Caco-2 (cell line): ENCODE data around the gene PHLDA2. TPM values are rescaled to one million over a fixed set of nuclear protein-coding genes. Genes with fewer than 3 reads are reported as not detected.
A peak's percentile ranks its signal among the peaks of the same experiment; 100 is the strongest.

Experiments used
- BruUV-seq: library from RNA; stranded (reverse); fragments of 400-500 nt; replicated peaks from 2 replicates; lab custom pipeline; 2021; lab: Mats Ljungman, UMichigan
- CTCF ChIA-PET: fragments of 300-600 bp; sonication (Branson Sonifier 250); formaldehyde crosslinking; loops from one replicate; lab custom pipeline; 2022; ENCODE audit warnings: antibody characterized with exemption; lab: Charles Lee
- POLR2A ChIA-PET: fragments of 300-600 bp; sonication (Branson Sonifier 250); formaldehyde crosslinking; loops from one replicate; lab custom pipeline; 2022; ENCODE audit warnings: antibody characterized with exemption; lab: Charles Lee
- DNase-seq, 2 experiments: peaks; one replicate each; pipeline versions ENCODE4 v3.0.0 to v3.0.0-alpha.2; 2020 to 2022
- H3K27me3 ChIP-seq: replicated peaks from 2 replicates; pipeline ENCODE4 v1.6.0; 2011; ENCODE audit warnings: low read length; ENCODE audit not compliant: control insufficient read depth, insufficient read depth
- H3K36me3 ChIP-seq: 2 replicates; pipeline ENCODE4 v1.5.1; 2011; ENCODE audit warnings: low read length; ENCODE audit not compliant: control insufficient read depth, insufficient read depth
- H3K4me1 ChIP-seq: fragments of 250-450 bp; sonication (Bioruptor Pico); 2 replicates; pipeline ENCODE4 v1.5.1; 2020; ENCODE audit warnings: mild to moderate bottlenecking
- H3K4me3 ChIP-seq: 2 replicates; pipeline ENCODE4 v1.5.1; 2011; ENCODE audit warnings: low read depth, mild to moderate bottlenecking, control low read depth, low read length
- H3K9me3 ChIP-seq: fragments of 250-450 bp; sonication (Bioruptor Pico); 2 replicates; pipeline ENCODE4 v1.5.1; 2020; ENCODE audit warnings: mild to moderate bottlenecking, moderate library complexity
- H3K27ac Mint-ChIP-seq: one replicate; pipeline ENCODE4 v1.8.0; 2022; ENCODE audit warnings: mixed read lengths; ENCODE audit not compliant: unreplicated experiment
- H3K27me3 Mint-ChIP-seq: one replicate; pipeline ENCODE4 v1.8.0; 2022; ENCODE audit warnings: mixed read lengths; ENCODE audit not compliant: insufficient read depth, unreplicated experiment
- H3K36me3 Mint-ChIP-seq: one replicate; pipeline ENCODE4 v1.8.0; 2022; ENCODE audit warnings: mild to moderate bottlenecking, mixed read lengths; ENCODE audit not compliant: insufficient read depth, unreplicated experiment
- H3K4me1 Mint-ChIP-seq: one replicate; pipeline ENCODE4 v1.8.0; 2022; ENCODE audit warnings: low read depth, mixed read lengths; ENCODE audit not compliant: unreplicated experiment
- H3K4me3 Mint-ChIP-seq: one replicate; pipeline ENCODE4 v1.8.0; 2022; ENCODE audit warnings: mild to moderate bottlenecking, moderate library complexity, mixed read lengths; ENCODE audit not compliant: unreplicated experiment
- H3K9me3 Mint-ChIP-seq: one replicate; pipeline ENCODE4 v1.8.0; 2022; ENCODE audit warnings: mixed read lengths; ENCODE audit not compliant: unreplicated experiment
- intact Hi-C: fragments of 100-400 bp; cut with micrococcal nuclease; formaldehyde crosslinking; loops from one replicate; pipeline ENCODE4 v1.10.0; 2022; ENCODE audit not compliant: unreplicated experiment
- total RNA-seq: library from RNA; stranded (reverse); gene quantifications from 2 replicates; pipeline ENCODE4 v1.2.3, GENCODE V29; 2022
- TF ChIP-seq, protein P1 (sequence below), 2 experiments: fragments of 200-600 bp in 1 of 2; IDR thresholded peaks; 1 replicate in 1 of 2; 2 replicates in 1 of 2; pipeline versions ENCODE4 v1.5.1 to v1.8.0; 2011 to 2022; ENCODE audit warnings: antibody characterized with exemption in 1 of 2, control low read depth in 1 of 2, inconsistent platforms in 1 of 2, low read depth in 1 of 2, low read length in 1 of 2, mild to moderate bottlenecking in 1 of 2, moderate library complexity in 1 of 2; ENCODE audit not compliant: insufficient read depth in 1 of 2, severe bottlenecking in 1 of 2, unreplicated experiment in 1 of 2

The PHLDA2 gene
- total RNA-seq, 1 experiment from 2014 or later, result 19.1 TPM

DNA sequence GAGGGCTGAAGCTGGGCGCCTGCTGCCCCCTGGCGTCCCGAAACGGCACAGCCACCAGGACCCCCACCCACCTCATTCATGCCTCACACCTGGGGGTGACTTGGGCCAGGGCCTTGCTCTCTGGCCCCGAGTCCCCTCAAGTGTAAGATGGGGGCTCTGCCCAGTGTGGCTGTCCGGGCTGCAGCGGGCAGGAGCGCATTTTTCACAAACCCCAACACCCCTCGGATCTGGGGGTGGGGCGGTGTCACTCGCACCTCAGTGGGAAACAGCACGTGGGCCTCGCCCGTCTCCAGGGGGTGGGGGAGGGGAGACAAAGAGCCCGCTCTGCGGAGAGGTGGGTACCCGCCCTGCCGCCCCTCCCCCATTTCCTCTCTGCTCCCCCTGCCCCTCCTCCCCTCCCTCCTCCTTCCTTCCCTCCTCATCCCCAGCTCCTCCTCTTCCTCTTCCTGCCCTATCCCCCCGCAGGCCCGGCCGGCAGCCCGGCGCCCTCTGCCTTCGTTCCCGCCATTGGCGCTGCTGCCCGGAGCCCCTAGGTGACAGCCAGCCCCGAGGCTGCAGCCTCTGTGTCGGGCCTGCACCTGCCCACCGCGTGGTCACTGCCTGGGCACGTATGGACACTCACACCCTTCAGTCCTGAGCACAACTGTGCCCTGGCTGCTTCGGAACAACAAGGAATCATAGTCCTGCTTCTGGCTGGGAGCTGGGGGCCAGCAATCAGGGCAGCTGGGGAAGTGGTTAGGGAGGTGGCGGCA lies 36.8 kb downstream of the PHLDA2 start:
- Mint-ChIP-seq H3K9me3 (no peaks in the 10 kb centered on the region), H3K36me3 (peaks cover 9% of the 10 kb centered on the region), H3K4me1 (peaks cover 17% of the 10 kb centered on the region), H3K27ac (no peak overlapping the region), H3K27me3 (no peaks in the 10 kb centered on the region), H3K4me3 (no peak overlapping the region)
- DNase-seq, result peak in 1 of 2 experiments; percentile 78
- ChIA-PET POLR2A (interaction anchor here (1.1 kb wide), 1 partner anchor 193 kb away, joined by 4 read pairs; the partner anchor contains the start of gene KCNQ1OT1), CTCF (interaction anchor here (0.5 to 6.4 kb wide), 8 partner anchors 9 to 575 kb away, joined by 3 to 131 read pairs (median 5); partner anchors contain the start of gene PHLDA2)
- BruUV-seq, result no TSS peak
- Histone ChIP-seq H3K36me3 (no peaks in the 10 kb centered on the region), H3K27me3 (no peaks in the 10 kb centered on the region), H3K4me3 (no peak overlapping the region), H3K9me3 (no peaks in the 10 kb centered on the region), H3K4me1 (peaks cover 31% of the 10 kb centered on the region)
- intact Hi-C loops, result loop anchor here (1.0 to 2.0 kb wide), 2 partner anchors 38 to 359 kb away; no protein-coding TSS in a partner anchor
- TF ChIP-seq, protein P1, sequence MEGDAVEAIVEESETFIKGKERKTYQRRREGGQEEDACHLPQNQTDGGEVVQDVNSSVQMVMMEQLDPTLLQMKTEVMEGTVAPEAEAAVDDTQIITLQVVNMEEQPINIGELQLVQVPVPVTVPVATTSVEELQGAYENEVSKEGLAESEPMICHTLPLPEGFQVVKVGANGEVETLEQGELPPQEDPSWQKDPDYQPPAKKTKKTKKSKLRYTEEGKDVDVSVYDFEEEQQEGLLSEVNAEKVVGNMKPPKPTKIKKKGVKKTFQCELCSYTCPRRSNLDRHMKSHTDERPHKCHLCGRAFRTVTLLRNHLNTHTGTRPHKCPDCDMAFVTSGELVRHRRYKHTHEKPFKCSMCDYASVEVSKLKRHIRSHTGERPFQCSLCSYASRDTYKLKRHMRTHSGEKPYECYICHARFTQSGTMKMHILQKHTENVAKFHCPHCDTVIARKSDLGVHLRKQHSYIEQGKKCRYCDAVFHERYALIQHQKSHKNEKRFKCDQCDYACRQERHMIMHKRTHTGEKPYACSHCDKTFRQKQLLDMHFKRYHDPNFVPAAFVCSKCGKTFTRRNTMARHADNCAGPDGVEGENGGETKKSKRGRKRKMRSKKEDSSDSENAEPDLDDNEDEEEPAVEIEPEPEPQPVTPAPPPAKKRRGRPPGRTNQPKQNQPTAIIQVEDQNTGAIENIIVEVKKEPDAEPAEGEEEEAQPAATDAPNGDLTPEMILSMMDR (IDR thresholded peaks at IDR 0.05; ENCODE audit: insufficient read depth in 1 of 2, low read depth in 1 of 2, low read length in 1 of 2, severe bottlenecking in 1 of 2, unreplicated experiment in 1 of 2), result peak; percentile 87 to 94

DNA sequence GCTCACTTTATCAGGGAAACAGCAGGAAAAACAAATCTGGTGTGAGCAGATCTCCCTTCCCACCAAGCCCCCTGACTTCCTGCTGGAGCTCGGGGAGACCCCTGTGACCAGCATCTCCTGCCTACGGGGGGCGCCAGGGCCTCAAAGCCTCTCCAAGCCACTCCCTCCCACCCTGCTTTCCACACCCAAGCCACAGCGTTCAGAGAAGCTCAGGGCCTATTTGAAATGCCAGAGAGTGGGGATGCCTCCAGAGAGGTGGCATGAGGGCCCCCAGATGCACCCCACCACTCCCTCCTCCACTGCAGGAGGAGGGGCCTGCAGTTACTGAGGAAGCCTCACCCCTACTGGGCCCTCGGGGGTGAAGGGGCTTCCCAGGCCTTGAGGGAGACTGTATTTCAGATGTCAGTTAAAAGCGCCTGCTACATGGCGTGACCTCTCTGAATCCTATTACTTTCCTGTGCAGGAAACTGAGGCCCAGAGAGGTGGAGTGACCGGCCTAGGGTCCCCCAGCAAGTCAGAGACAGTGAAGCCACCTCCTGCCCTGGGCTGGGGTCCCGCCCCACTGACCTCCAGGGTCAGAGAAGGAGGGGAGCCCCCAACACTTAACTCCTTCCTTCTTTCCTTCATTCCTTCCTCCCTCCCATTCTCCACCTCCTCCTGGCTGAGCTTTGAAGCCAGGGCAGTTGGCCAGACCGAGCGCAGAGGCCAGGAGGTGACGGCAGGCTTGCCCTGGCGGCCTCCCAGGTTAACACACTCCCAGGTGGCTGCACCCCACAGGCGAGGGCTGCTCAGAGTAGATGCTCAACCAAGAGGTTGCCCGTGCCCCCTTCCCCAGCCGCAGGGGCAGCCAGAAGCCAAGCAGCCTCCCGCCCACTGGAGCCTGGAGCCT lies 37.6 kb downstream of the PHLDA2 start:
- no peak overlapping the region for H3K4me3 Mint-ChIP-seq
- Histone ChIP-seq H3K4me3 (no peak overlapping the region), H3K27me3 (no peaks in the 10 kb centered on the region), H3K4me1 (peaks cover 36% of the 10 kb centered on the region), H3K36me3 (no peaks in the 10 kb centered on the region), H3K9me3 (no peaks in the 10 kb centered on the region)
- DNase-seq, result peak in 1 of 2 experiments; percentile 67
- ChIA-PET POLR2A (interaction anchor here (0.6 to 1.1 kb wide), 2 partner anchors 150 to 192 kb away, joined by 3 to 4 read pairs; partner anchors contain the start of gene KCNQ1OT1), CTCF (interaction anchor here (0.6 to 6.4 kb wide), 7 partner anchors 8 to 359 kb away, joined by 3 to 131 read pairs (median 5); partner anchors contain the start of genes KCNQ1OT1 and PHLDA2)
- TF ChIP-seq, protein P1 (IDR thresholded peaks at IDR 0.05; ENCODE audit: insufficient read depth in 1 of 2, low read depth in 1 of 2, low read length in 1 of 2, severe bottlenecking in 1 of 2, unreplicated experiment in 1 of 2), result no peak
- H3K9me3 Mint-ChIP-seq, result no peaks in the 10 kb centered on the region
- peaks cover 17% of the 10 kb centered on the region for H3K4me1 Mint-ChIP-seq
- H3K27ac Mint-ChIP-seq, result no peak overlapping the region
- peaks cover 9% of the 10 kb centered on the region for H3K36me3 Mint-ChIP-seq
- intact Hi-C loops, result loop anchor here (1.0 to 2.0 kb wide), 2 partner anchors 39 to 358 kb away; no protein-coding TSS in a partner anchor
- H3K27me3 Mint-ChIP-seq, result no peaks in the 10 kb centered on the region
- no TSS peak for BruUV-seq
